GM21390 (cell line): ENCODE results near the gene ROR2.
"Not testable (repeated sequence)": the region's sequence is repeated elsewhere in the genome, so short reads cannot be mapped to it uniquely, and the experiment has no call there.

Experiments used
- ATAC-seq: cut with Tn5 transposase; IDR thresholded peaks from one replicate; pipeline ENCODE4 v1.9.1; 2021; ENCODE audit not compliant: unreplicated experiment

The ROR2 gene

GRCh38 chr9:91924090-91924489 lies 25.9 kb downstream of the ROR2 start:
- ATAC-seq: no peak

DNA sequence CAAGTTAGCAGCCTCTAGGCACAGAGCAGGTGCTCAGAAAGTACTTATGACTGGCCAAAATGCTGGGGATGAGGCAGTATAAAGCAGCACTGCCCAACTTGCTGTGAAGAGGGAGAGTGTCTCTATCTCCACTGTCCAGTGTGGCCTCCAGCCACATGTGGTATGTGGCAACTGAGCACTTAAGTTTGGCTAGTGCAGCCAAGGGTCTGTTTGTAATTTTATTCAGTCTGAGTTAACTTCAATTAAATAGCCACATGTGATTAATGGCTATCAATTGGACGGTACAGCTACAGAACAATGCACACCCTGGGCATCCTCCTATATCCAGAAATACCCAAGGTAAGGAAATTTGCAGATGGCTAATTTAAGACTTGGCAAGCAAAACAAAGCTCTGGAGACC lies 26.9 kb downstream of the ROR2 start:
- ATAC-seq: no peak

- ATAC-seq: no peak
These were observed 28.7 kb downstream of the ROR2 start for GRCh38 chr9:91921371-91921770.

DNA sequence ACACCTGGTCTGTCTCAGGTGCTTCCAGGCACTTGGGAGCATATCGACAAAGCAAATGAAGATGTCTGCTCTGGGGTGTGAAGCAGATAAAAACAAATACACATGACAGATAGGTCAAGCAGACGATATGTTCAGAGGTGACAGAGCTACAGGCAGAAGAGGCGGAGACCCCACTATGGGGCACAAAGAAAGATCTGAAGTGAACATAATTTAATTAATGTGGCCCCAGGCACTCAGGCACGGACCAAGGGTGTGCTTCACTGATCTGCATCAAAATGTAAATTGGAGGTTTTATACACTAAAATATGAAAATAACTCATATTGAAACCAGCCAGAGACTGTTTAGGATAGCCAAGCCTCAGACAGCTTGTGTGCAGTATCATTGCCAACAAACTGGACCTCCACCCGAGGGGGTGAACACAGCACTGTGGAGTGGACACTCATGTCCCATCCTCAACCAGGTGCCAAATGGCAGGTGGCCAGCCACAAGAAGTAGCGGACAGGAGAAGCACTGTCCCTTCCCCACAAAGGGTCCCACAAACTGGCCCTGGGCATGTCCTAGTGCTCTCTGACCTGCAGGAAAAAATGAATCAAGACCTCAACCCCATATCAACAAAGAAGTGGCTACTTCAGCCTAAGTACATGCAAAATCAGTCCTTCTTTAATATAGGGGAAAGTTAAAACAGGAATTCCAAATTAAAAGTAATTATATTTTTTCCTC lies 29.2 kb downstream of the ROR2 start:
- ATAC-seq: no peak

DNA sequence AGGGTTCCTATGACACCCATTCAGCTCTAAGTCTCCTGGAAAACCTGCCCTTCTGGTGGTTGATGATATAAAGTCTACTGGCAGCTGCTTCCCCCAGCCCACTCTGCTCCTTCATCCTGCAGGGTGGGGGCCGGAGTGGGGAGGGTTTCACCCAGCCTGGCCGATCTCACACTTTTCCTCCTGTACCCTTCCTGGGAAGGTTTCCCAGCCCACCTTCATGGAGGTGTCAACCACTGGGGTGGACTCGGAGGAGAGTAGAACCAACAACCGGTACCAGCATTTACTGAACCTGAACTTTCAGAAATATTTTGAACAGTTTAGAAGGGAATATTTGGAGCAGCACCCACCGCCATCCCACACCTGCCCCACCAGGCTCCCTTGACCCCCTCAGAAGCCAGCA lies 30.4 kb downstream of the ROR2 start:
- ATAC-seq: no peak

- no peak for ATAC-seq
These were observed 32.6 kb downstream of the ROR2 start for GRCh38 chr9:91917436-91917835.

DNA sequence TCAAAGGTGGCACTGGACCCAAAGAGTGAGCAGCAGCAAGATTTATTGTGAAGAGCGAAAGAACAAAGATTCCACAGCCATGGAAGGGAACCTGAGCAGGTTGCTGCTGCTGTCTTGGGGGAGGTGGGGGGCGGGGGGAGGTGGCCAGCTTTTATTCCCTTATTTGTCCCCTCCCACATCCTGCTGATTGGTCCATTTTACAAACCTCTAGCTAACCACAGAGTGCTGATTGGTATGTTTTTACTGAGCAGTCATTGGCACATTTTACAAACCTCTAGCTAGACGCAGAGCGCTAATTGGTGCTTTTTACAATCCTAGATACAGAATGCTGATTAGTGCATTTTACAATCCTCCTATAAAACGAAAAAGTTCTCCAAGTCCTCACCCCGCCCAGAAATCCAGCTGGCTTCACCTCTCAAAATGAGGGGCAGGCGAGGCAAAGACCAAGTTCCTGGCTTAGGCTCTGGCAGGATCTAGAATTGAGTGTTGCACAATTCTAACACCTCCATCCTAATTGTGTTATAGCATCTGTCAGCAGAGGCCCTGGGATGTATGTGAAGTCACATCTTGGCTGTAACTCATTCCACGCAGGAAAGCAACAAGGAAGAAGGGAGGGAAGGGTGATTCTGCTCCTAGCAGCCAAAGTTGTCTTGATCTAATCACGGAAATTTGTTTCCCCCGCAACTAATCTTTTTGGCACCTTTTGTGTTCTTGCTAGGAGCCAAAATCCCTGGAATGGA lies 34.3 kb downstream of the ROR2 start:
- ATAC-seq: no peak

GRCh38 chr9:91914937-91915336 lies 35.1 kb downstream of the ROR2 start:
- ATAC-seq: no peak

- no peak for ATAC-seq
These were observed 35.6 kb downstream of the ROR2 start for GRCh38 chr9:91914404-91914803.

DNA sequence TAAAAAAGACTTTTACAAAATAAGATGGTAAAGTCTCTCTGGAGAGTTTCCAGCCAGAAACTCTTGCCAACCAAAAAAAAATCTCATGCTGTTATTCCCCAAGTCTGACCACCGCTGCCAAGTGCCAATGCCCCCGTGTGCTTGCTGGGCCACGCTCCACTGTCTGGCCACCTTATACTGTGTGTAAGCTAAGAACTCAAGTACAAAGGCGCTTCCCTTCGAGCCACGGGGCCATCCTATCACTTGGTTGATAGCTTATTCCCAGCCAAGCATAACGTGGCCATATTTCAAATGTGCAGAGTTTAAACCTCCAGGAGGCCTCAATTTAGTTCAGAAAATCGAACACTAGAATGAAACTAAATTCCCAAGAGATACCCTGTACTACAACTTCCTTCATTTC lies 36.0 kb downstream of the ROR2 start:
- ATAC-seq: no peak

DNA sequence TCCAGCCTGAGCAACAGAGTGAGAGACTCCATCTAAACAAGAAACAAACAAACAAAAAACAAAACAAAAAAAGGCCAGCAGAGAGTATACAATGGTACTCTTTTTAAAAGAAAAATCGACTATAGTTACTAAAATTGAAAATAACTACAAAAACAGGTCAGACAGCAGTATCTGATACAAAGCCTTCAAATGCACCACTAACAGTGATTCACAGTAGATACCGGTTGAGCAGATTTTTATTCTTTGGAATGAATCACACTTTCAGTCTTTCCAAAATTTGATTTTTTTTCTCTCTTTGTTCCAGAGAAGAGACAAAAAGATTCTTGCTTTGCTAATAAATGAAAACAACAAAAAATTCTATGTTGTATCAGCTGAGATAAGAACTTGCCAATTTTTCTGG lies 36.9 kb downstream of the ROR2 start:
- ATAC-seq: no peak

DNA sequence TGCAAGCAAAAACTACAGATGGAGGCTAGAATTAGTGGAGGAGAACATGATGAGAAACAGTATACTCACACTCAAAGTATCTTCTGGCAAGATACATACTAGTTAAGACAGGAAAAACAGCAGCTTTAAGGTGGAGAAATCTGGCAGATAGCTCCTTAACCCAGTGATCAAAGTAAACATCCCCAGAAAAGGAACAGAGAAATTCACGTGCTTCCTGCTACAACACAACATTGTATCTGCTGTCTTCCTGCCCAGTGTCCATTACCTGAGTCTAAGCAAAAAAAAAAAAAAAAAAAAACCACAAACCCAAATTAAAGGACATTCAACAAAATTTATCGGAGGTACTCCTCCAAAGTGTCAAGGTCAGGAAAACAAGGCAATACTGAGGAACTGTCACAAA lies 38.4 kb downstream of the ROR2 start:
- ATAC-seq: no peak

DNA sequence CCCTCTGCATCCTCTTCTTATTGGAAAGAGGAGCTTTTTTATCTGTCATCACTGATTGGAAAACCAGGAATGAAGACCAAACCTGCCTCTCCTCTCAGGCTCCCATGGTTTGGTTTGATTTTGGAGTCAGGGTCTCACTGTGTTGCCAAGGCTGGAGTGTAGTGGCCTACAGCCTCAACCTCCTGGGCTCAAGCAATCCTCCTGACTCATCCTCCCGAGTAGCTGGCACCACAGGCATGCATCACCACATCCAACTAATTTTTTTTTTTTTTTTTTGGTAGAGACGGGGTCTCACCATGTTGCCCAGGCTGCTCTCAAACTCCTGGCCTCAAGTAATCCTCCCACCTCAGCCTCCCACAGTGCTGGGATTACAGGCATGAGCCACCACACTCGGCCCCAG lies 40.8 kb downstream of the ROR2 start:
- not testable (repeated sequence) for ATAC-seq

DNA sequence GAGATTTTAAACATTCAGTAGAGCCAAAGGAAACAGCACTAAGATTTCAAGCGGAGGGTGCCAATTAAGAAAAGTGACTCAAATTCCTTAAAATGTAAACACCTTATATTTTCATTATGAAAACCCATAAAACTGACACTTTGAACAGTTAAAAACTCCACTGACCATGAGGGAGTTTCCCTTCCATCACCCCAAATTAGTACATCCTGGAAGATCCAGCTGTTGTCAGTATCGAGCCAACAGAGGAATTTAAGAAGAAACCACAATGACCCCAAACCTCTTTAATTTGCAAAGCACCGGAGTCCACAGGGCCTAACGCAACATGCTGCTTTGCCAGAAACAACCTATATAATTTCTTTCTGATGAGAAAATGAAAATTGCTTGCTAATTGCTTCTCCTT lies 41.3 kb downstream of the ROR2 start:
- no peak for ATAC-seq

GRCh38 chr9:91908293-91908623 lies 41.8 kb downstream of the ROR2 start:
- ATAC-seq: no peak

GRCh38 chr9:91907484-91908292 lies 42.3 kb downstream of the ROR2 start:
- no peak for ATAC-seq

- no peak for ATAC-seq
These were observed 44.0 kb downstream of the ROR2 start for GRCh38 chr9:91905991-91906469.

DNA sequence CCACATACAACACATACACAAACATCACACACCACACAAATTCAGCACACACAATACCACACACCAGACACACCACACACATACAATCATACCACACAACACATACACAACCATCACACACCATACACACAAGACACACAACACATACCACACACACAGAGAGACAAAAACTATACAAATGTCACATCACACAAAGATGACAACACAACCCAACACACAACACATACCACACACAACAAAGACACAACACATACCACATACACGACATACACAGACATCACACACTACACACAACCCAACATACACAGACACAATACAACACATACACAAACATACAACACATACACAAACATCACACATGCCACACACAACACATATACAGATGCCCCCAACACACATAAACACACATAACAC lies 44.8 kb downstream of the ROR2 start:
- ATAC-seq: no peak

DNA sequence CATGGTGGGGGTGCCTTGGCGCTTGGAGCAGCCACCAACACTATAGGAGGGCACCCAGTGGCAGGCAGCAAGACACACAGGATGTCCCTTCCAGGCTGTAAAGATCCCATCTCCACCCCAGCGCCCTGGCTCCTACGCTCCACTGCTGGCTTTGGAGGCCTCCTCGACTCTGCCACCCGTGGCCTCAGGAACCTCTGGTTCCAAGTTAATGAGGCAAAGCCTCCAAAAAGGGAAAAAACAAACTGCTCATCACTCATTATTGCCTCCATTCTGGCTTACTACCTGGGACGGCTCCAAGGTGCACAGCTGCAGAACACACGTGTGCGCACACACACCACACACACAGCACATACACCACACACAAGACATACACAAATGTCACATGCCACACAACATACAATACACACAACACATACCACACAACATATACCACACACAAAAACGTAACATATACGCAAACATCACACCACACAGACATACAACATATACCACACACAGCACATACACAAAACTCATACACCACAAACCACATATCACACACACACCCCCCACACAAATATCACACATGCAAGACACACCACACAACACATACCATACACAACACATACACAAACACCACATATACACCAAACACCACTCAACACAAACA lies 45.3 kb downstream of the ROR2 start:
- no peak for ATAC-seq

GRCh38 chr9:91903126-91903911 lies 46.7 kb downstream of the ROR2 start:
- ATAC-seq: no peak
